GM12801 (cell line): ENCODE data around the gene SLC16A10.

Experiments
- CTCF ChIP-seq: IDR thresholded peaks from one replicate; pipeline ENCODE4 v1.5.1; 2011; ENCODE audit warnings: control low read depth; ENCODE audit not compliant: insufficient read length; ENCODE audit errors: extremely low read depth

The SLC16A10 gene

GRCh38 chr6:111192911-111193555 lies 105.7 kb downstream of the SLC16A10 start:
- no peak for TF ChIP-seq CTCF

- TF ChIP-seq CTCF, result no peak
Measured at GRCh38 chr6:111195656-111196055, 108.4 kb downstream of the SLC16A10 start.

GRCh38 chr6:111198841-111199240 lies 111.5 kb downstream of the SLC16A10 start:
- no peak for TF ChIP-seq CTCF

GRCh38 chr6:111199935-111200334 lies 112.6 kb downstream of the SLC16A10 start:
- TF ChIP-seq CTCF, result no peak

GRCh38 chr6:111200350-111201243 lies 113.3 kb downstream of the SLC16A10 start:
- TF ChIP-seq CTCF, result no peak

GRCh38 chr6:111201244-111201554 lies 113.9 kb downstream of the SLC16A10 start:
- no peak for TF ChIP-seq CTCF

GRCh38 chr6:111201764-111202163 lies 114.5 kb downstream of the SLC16A10 start:
- no peak for TF ChIP-seq CTCF
